Left forelimb (tissue), 1 donor: ENCODE results near the gene CD44.

Experiments used
- DNase-seq: peaks from one replicate; pipeline ENCODE4 v3.0.0-alpha.2; 2018; ENCODE audit warnings: low spot score

The CD44 gene

GRCh38 chr11:35262056-35262455, 123.1 kb downstream of the CD44 start:
- no peak for DNase-seq

DNA sequence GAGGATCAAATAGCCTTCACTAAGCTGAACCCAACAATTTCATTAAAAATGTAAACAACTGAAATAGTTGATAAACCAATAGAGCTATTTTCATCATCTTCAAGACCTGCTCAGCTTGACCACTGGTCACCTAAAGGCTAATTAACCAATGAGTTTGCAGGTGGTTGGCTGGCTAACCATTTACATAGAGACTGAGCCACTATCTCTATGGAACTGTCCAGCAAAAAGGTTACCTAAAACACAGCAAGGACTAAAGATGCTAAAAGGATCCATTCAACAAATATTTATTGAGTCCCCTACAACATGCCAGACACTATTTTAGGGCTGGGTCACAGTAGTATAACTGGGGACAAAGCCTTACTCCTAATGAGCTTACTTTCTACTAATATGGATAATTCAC, 123.8 kb downstream of the CD44 start:
- no peak for DNase-seq

DNA sequence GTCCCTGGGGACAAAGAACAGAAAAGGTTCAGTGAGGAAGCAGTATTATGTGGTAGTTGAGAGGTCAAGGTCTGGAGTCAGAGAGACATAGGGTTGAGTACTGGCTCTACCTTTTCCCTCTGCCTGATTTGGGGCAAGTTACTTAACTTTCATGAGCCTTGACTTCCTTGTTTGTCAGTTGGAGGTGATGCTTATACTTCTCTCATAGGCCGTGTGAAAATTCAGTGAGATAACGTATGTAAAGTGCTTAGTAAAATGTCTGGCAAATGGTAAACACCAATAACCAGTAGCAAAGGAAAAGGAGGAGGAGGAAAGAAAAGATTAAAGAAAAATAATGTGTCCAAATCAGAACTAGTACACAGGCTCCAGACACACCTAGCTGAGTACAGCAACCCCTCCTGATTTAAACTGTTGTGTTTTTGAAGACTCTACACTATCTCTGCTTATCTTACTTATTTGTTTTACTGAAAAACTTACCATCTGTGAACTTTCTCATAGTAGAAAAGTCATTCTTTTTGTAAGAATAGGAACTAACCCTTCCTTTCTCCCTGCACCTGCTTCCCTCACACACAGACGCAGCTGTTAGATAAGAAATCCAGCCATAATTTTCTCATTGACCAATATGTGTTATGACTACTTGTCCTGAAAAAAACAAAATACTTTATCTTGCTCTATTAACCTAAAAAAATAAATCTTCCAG, 126.9 kb downstream of the CD44 start:
- no peak for DNase-seq

GRCh38 chr11:35267504-35267903, 128.5 kb downstream of the CD44 start:
- no peak for DNase-seq

DNA sequence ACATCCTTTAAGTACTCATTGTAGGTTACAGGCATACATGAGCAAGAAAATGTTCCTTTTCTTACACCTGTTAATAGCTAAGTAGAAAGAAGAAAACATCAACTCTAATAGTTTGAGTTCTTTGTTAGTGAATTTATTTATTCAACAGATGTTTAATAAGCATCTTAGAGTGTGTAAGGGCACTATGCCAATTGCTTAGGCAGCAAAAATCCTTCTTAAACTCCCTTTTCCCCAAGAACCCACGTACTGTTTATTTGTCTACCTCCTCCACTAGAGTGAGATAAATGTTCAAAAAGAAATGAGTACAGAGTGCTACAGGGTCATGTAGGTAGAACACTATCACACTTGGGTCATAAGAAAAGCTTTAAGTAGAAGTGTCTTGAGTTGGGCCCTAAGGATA, 131.4 kb downstream of the CD44 start:
- no peak for DNase-seq

GRCh38 chr11:35271031-35271430, 132.1 kb downstream of the CD44 start:
- DNase-seq: no peak

GRCh38 chr11:35272391-35272902, 133.5 kb downstream of the CD44 start:
- DNase-seq: no peak

GRCh38 chr11:35274909-35275785, 136.2 kb downstream of the CD44 start:
- DNase-seq: no peak

DNA sequence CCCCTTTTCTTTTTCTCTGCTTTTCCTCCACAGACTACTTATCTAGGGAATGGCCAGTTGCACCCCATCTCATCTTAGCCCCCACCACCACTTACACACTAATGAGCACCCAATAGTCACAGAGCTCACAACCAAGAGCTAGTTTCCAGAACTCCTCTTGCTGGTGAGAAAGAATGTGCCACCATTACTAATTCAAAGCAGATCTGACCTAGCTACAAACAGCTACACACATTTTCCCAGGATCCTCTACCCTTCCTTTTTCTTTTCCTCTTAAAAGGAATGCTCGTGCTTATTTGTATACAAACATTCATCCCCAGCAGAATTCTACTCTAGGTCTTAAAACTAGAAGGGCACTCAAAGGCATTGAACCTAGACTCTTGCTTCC, 136.8 kb downstream of the CD44 start:
- DNase-seq: no peak

GRCh38 chr11:35276396-35277145, 137.6 kb downstream of the CD44 start:
- no peak for DNase-seq

- DNase-seq: no peak
Measured at GRCh38 chr11:35277827-35278226, 138.9 kb downstream of the CD44 start.

DNA sequence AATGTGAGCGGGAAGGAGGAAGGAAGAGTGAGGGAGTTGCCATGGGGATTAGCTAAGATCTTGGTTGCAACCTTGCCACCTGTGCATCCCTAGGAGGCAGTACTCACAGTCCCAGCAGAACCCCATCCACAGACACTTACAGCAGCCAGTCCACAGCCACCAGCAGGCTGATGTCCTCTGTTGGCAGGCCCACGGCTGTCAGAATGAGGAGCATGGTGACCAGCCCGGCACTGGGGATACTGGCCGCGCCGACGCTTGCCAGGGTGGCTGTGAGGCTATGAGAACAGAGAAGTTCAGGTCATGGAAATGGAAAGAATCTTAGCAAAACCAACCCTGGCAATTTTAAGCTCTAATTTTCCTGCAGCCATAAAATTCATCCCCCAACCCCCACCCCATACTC, 141.8 kb downstream of the CD44 start:
- no peak for DNase-seq

DNA sequence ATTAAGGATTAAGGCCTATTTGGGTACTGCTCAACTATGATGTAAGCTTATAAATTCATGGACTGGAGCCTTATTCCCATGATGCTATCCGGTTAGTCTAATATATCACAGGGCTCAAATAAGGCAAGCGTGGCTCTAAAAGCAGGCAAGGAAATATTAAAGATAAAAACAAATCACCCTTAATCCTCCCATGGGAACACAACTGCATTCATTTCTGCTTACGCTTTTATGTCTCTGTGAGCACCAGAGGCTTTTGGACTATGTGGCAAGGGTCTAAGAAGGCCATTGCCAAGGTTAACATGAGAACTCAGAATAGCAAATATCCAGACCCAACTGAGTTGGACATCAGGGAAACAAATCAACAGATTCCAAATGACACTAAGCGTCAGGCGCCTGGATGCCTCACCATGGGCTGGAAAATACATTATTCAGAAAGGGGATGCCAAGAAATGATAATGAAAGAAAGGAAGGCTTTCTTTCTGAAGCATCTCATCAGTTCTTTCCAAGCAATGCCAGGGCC, 142.3 kb downstream of the CD44 start:
- DNase-seq: no peak
